Measurements from ENCODE around the gene CFAP77.

The CFAP77 gene

GRCh38 chr9:132547436-132547835 is 137.4 kb downstream of the CFAP77 start:
- H3K27ac ChIP-seq (replicated peaks) = no peak overlapping the region
- no peak for DNase-seq (ENCODE audit: low read depth in 1 of 2, low spot score in 1 of 2)
- H3K4me3 ChIP-seq (replicated peaks; ENCODE audit: insufficient read depth, low read length) = no peak overlapping the region
- no peak for TF ChIP-seq SPI1 (IDR thresholded peaks at IDR 0.05; ENCODE audit: borderline replicate concordance, low read depth)
- no peak for TF ChIP-seq CTCF (IDR thresholded peaks at IDR 0.05; ENCODE audit: insufficient read depth, low read length)
- TF ChIP-seq REST (IDR thresholded peaks at IDR 0.05; ENCODE audit: insufficient replicate concordance, low read depth) = no peak
- no peak for TF ChIP-seq GABPA (IDR thresholded peaks at IDR 0.05; ENCODE audit: low read depth)
- TF ChIP-seq POLR2AphosphoS5 (IDR thresholded peaks at IDR 0.05; ENCODE audit: low read depth) = no peak
- peaks cover 10% of the 10 kb centered on the region for H3K27me3 ChIP-seq (ENCODE audit: insufficient read depth, poor library complexity, severe bottlenecking)

- H3K4me3 ChIP-seq (replicated peaks; ENCODE audit: insufficient read depth, low read length) = no peak overlapping the region
- DNase-seq (ENCODE audit: low read depth in 1 of 2, low spot score in 1 of 2) = no peak
- TF ChIP-seq SPI1 (IDR thresholded peaks at IDR 0.05; ENCODE audit: borderline replicate concordance, low read depth) (no peak), REST (IDR thresholded peaks at IDR 0.05; ENCODE audit: insufficient replicate concordance, low read depth) (no peak), GABPA (IDR thresholded peaks at IDR 0.05; ENCODE audit: low read depth) (no peak), POLR2AphosphoS5 (IDR thresholded peaks at IDR 0.05; ENCODE audit: low read depth) (no peak), CTCF (IDR thresholded peaks at IDR 0.05; ENCODE audit: insufficient read depth, low read length) (no peak)
- H3K27ac ChIP-seq (replicated peaks) = no peak overlapping the region
- H3K27me3 ChIP-seq (ENCODE audit: insufficient read depth, poor library complexity, severe bottlenecking) = peaks cover 10% of the 10 kb centered on the region
These were observed 138.1 kb downstream of the CFAP77 start for GRCh38 chr9:132547976-132548730.

GRCh38 chr9:132548751-132549640 is 139.0 kb downstream of the CFAP77 start:
- Histone ChIP-seq H3K4me3 (replicated peaks; ENCODE audit: insufficient read depth, low read length) (no peak overlapping the region), H3K27me3 (ENCODE audit: insufficient read depth, poor library complexity, severe bottlenecking) (peaks cover 10% of the 10 kb centered on the region), H3K27ac (replicated peaks) (no peak overlapping the region)
- DNase-seq (ENCODE audit: low read depth in 1 of 2, low spot score in 1 of 2) = no peak
- no peak for TF ChIP-seq REST (IDR thresholded peaks at IDR 0.05; ENCODE audit: insufficient replicate concordance, low read depth)
- TF ChIP-seq GABPA (IDR thresholded peaks at IDR 0.05; ENCODE audit: low read depth) = no peak
- no peak for TF ChIP-seq SPI1 (IDR thresholded peaks at IDR 0.05; ENCODE audit: borderline replicate concordance, low read depth)
- TF ChIP-seq CTCF (IDR thresholded peaks at IDR 0.05; ENCODE audit: insufficient read depth, low read length) = no peak
- TF ChIP-seq POLR2AphosphoS5 (IDR thresholded peaks at IDR 0.05; ENCODE audit: low read depth) = no peak
